HL-60/S4 (cell line): ENCODE measurements around the gene PELI3.
"Not testable (repeated sequence)": the region's sequence is repeated elsewhere in the genome, so short reads cannot be mapped to it uniquely, and the experiment has no call there.

Experiments
- in situ Hi-C: fragments of 300-500 bp; cut with MboI; formaldehyde crosslinking; loops from 2 replicates; pipeline ENCODE4 v1.14.3; 2022; ENCODE audit warnings: low sequenced_read_pairs

PELI3 gene

GRCh38 chr11:66443602-66444001, 23.1 kb upstream of the PELI3 start:
- in situ Hi-C loops = no loop called here

- in situ Hi-C loops = no loop called here
These were observed 19.7 kb upstream of the PELI3 start for GRCh38 chr11:66447012-66447411.

- in situ Hi-C loops = no loop called here
These were observed 18.2 kb upstream of the PELI3 start for GRCh38 chr11:66448523-66448922.

GRCh38 chr11:66450560-66450959, 16.1 kb upstream of the PELI3 start:
- in situ Hi-C loops = no loop called here

GRCh38 chr11:66451663-66452062, 15.0 kb upstream of the PELI3 start:
- in situ Hi-C loops = no loop called here

- in situ Hi-C loops = no loop called here
These were observed 12.5 kb upstream of the PELI3 start for GRCh38 chr11:66454247-66454646.

GRCh38 chr11:66454828-66455227, 11.9 kb upstream of the PELI3 start:
- in situ Hi-C loops = no loop called here

GRCh38 chr11:66457826-66458225, 8.9 kb upstream of the PELI3 start:
- in situ Hi-C loops = no loop called here

- in situ Hi-C loops = no loop called here
These were observed 7.4 kb upstream of the PELI3 start for GRCh38 chr11:66459138-66459778.

- in situ Hi-C loops = no loop called here
These were observed 4.7 kb upstream of the PELI3 start for GRCh38 chr11:66462010-66462409.

- in situ Hi-C loops = no loop called here
These were observed 3.8 kb upstream of the PELI3 start for GRCh38 chr11:66462911-66463310.

- in situ Hi-C loops = not testable (repeated sequence)
These were observed 2.6 kb upstream of the PELI3 start for GRCh38 chr11:66464116-66464515.

- in situ Hi-C loops = no loop called here
These were observed 1.8 kb upstream of the PELI3 start for GRCh38 chr11:66464916-66465315.

GRCh38 chr11:66465373-66466224, 1.1 kb upstream of the PELI3 start:
- in situ Hi-C loops = no loop called here

- in situ Hi-C loops = no loop called here
These were observed 442 bp downstream of the PELI3 start for GRCh38 chr11:66467034-66467659.

GRCh38 chr11:66467756-66468155, 1.1 kb downstream of the PELI3 start:
- in situ Hi-C loops = no loop called here

GRCh38 chr11:66468691-66469090, 2.0 kb downstream of the PELI3 start:
- in situ Hi-C loops = no loop called here

GRCh38 chr11:66469441-66469840, 2.7 kb downstream of the PELI3 start:
- in situ Hi-C loops = no loop called here

GRCh38 chr11:66470015-66470414, 3.3 kb downstream of the PELI3 start:
- in situ Hi-C loops = no loop called here

- in situ Hi-C loops = no loop called here
These were observed 4.4 kb downstream of the PELI3 start for GRCh38 chr11:66471142-66471541.

- in situ Hi-C loops = no loop called here
These were observed 5.3 kb downstream of the PELI3 start for GRCh38 chr11:66472054-66472453.

GRCh38 chr11:66473167-66473566, 6.5 kb downstream of the PELI3 start:
- in situ Hi-C loops = no loop called here
